ENCODE measurements around the gene PMPCB.

DNA sequence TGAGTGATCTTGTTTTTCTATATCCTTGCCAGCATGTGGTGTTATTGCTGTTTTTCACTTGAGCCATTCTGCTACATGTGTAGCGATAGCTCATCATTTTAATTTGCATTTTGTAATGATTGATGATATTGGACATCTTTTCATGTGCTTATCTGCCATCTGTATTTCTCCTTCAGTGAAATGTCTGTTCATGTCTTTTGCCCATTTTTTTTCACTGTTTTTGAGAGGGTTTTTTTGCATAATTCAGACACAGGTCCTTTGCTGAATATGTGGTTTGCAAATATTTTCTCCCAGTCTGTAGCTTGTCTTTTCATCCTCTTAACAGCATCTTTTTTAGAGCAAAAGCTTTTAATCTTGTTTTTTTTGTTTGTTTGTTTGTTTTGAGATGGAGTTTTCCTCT lies 3.7 kb upstream of the PMPCB start:
- TF ChIP-seq, protein P1, sequence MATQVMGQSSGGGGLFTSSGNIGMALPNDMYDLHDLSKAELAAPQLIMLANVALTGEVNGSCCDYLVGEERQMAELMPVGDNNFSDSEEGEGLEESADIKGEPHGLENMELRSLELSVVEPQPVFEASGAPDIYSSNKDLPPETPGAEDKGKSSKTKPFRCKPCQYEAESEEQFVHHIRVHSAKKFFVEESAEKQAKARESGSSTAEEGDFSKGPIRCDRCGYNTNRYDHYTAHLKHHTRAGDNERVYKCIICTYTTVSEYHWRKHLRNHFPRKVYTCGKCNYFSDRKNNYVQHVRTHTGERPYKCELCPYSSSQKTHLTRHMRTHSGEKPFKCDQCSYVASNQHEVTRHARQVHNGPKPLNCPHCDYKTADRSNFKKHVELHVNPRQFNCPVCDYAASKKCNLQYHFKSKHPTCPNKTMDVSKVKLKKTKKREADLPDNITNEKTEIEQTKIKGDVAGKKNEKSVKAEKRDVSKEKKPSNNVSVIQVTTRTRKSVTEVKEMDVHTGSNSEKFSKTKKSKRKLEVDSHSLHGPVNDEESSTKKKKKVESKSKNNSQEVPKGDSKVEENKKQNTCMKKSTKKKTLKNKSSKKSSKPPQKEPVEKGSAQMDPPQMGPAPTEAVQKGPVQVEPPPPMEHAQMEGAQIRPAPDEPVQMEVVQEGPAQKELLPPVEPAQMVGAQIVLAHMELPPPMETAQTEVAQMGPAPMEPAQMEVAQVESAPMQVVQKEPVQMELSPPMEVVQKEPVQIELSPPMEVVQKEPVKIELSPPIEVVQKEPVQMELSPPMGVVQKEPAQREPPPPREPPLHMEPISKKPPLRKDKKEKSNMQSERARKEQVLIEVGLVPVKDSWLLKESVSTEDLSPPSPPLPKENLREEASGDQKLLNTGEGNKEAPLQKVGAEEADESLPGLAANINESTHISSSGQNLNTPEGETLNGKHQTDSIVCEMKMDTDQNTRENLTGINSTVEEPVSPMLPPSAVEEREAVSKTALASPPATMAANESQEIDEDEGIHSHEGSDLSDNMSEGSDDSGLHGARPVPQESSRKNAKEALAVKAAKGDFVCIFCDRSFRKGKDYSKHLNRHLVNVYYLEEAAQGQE (IDR thresholded peaks at IDR 0.05; ENCODE audit: insufficient read depth in 1 of 2, low read depth in 2 of 2, low read length in 2 of 2): no peak
- TF ChIP-seq FOXP2 (optimal IDR thresholded peaks at IDR 0.05; ENCODE audit: borderline replicate concordance, extremely low read depth, extremely low read length, insufficient read depth) (no peak), POLR2AphosphoS5 (IDR thresholded peaks at IDR 0.05; ENCODE audit: low read depth, low read length) (no peak), SIN3A (IDR thresholded peaks at IDR 0.05; ENCODE audit: borderline replicate concordance, insufficient read depth, low read length) (no peak), TAF1 (IDR thresholded peaks at IDR 0.05; ENCODE audit: borderline replicate concordance, insufficient read depth, low read length) (no peak)

All from PFSK-1 (cell line).